Lung (tissue), 12 donors: ENCODE data around the gene NTF3. TPM values are rescaled to one million over a fixed set of nuclear protein-coding genes. Genes with fewer than 3 reads are reported as not detected.

Experiments used
- ATAC-seq: fragments of 200-7000 bp; cut with Tn5 transposase; one replicate; pipeline ENCODE4 v1.9.1; 2020; ENCODE audit warnings: moderate number of reproducible peaks; ENCODE audit not compliant: insufficient read depth, low FRiP score
- DNase-seq, 3 donors: peaks; one replicate each; pipeline ENCODE4 v3.0.0-alpha.2; 2013 to 2017
- H3K27ac ChIP-seq, 2 donors: one replicate each; pipeline ENCODE4 v1.5.1; 2013; ENCODE audit warnings: mild to moderate bottlenecking in 2 of 2, moderate library complexity in 2 of 2, control low read depth in 1 of 2, inconsistent platforms in 1 of 2, low read depth in 1 of 2, low read length in 1 of 2
- H3K27me3 ChIP-seq, 3 donors: one replicate each; pipeline ENCODE4 v1.5.1; 2013; ENCODE audit warnings: low read length in 2 of 3; ENCODE audit not compliant: control insufficient read depth in 3 of 3, insufficient read depth in 3 of 3
- H3K36me3 ChIP-seq, 4 donors: one replicate each; pipeline ENCODE4 v1.5.1; 2013; ENCODE audit warnings: low read length in 4 of 4, mild to moderate bottlenecking in 1 of 4, moderate library complexity in 1 of 4; ENCODE audit not compliant: control insufficient read depth in 4 of 4, insufficient read depth in 4 of 4
- H3K4me1 ChIP-seq, 5 donors: one replicate each; pipeline ENCODE4 v1.5.1; 2013; ENCODE audit warnings: low read length in 5 of 5, mild to moderate bottlenecking in 2 of 5, moderate library complexity in 1 of 5; ENCODE audit not compliant: control insufficient read depth in 5 of 5, insufficient read depth in 5 of 5
- H3K4me3 ChIP-seq: one replicate; pipeline ENCODE4 v1.5.1; 2013; ENCODE audit warnings: mild to moderate bottlenecking, control low read depth, moderate library complexity
- H3K9ac ChIP-seq, 2 donors: one replicate each; pipeline ENCODE4 v1.5.1; 2013; ENCODE audit warnings: low read length in 2 of 2, control low read depth in 1 of 2; ENCODE audit not compliant: insufficient read depth in 1 of 2
- H3K9me3 ChIP-seq, 4 donors: one replicate each; pipeline ENCODE4 v1.5.1; 2013; ENCODE audit warnings: low read length in 3 of 4, mild to moderate bottlenecking in 1 of 4, moderate library complexity in 1 of 4; ENCODE audit not compliant: control insufficient read depth in 4 of 4, insufficient read depth in 3 of 4
- CTCF ChIP-seq: IDR thresholded peaks from 2 replicates; pipeline ENCODE4 v1.5.1; 2012; ENCODE audit warnings: mild to moderate bottlenecking; ENCODE audit errors: control extremely low read depth, extremely low read depth
- WGBS, 2 donors: extraction: QIAGEN DNeasy Blood & Tissue Kit; methylation state at CpG; one replicate each; pipeline ENCODE4 v1.1.7; 2013; 5-methylcytosine and 5-hydroxymethylcytosine counted together
- polyA plus RNA-seq, 2 donors: library from polyadenylated mRNA; stranded (reverse); fragments of 200-250 nt; gene quantifications; one replicate each; pipeline ENCODE4 v1.2.1, GENCODE V29; 2013
- total RNA-seq, 2 donors: library from RNA; depleted of rRNA in 1 of 2; stranded (reverse); fragments of >200 nt in 1 of 2; gene quantifications; one replicate each; pipeline ENCODE4 v1.2.1, GENCODE V29; 2014 to 2021
- donor health status: control.
- donor health status: control.
- donor health status: Bipolar disorder and iron deficiency.
- donor health status: healthy.
- donor health status: DM: yes; HTN: yes; CAD: no.

The NTF3 gene
- total and polyA plus RNA-seq, 4 donors = 0.84 to 2.7 (median 1.0) TPM

GRCh38 chr12:5509557-5509956, 77.6 kb downstream of the NTF3 start:
- Histone ChIP-seq H3K27ac (no peak overlapping the region), H3K4me1 (peaks cover 0 to 36% (median 3%) of the 10 kb centered on the region in 5 donors), H3K9me3 (peaks cover 0 to 3% (median 0%) of the 10 kb centered on the region in 4 donors), H3K36me3 (no peaks in the 10 kb centered on the region), H3K4me3 (no peak overlapping the region), H3K9ac (no peak overlapping the region), H3K27me3 (no peaks in the 10 kb centered on the region)
- DNase-seq (no peak), ATAC-seq (no peak)
- 91% methylated on average over 7 of the region's 7 CpGs for WGBS, 2 donors
- no peak for TF ChIP-seq CTCF

GRCh38 chr12:5510251-5510805, 78.4 kb downstream of the NTF3 start:
- Histone ChIP-seq H3K27ac (no peak overlapping the region), H3K4me1 (peaks cover 0 to 36% (median 3%) of the 10 kb centered on the region in 5 donors), H3K9me3 (no peaks in the 10 kb centered on the region), H3K27me3 (no peaks in the 10 kb centered on the region), H3K36me3 (no peaks in the 10 kb centered on the region), H3K9ac (no peak overlapping the region), H3K4me3 (no peak overlapping the region)
- TF ChIP-seq CTCF = no peak
- no peak for ATAC-seq
- no peak for DNase-seq
- WGBS, 2 donors = 84 to 85% methylated on average over 9 of the region's 9 CpGs

DNA sequence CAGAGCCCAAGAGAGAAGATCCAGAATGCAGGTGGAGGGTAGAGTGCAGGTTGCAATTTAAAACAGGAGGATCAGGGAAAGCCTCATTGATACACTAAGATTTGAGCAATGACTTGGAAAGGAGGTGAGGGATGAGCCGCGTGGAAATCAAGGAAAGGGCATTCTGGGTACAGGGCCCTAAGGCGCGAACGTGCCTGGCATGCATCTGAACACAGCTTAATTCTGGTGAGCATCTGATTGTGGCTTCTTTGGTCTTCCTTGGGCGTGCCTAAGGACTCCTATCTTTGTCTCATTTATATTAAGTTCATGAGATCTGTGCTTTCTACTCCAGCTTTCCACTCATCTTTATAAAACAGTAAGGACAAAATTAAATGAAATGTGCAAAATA, 79.3 kb downstream of the NTF3 start:
- ATAC-seq (no peak), DNase-seq (no peak)
- Histone ChIP-seq H3K9me3 (no peaks in the 10 kb centered on the region), H3K36me3 (no peaks in the 10 kb centered on the region), H3K9ac (no peak overlapping the region), H3K27me3 (no peaks in the 10 kb centered on the region), H3K4me1 (peaks cover 0 to 28% (median 1%) of the 10 kb centered on the region in 5 donors), H3K27ac (no peak overlapping the region), H3K4me3 (no peak overlapping the region)
- WGBS, 2 donors = 57 to 63% methylated on average over 6 of the region's 6 CpGs
- no peak for TF ChIP-seq CTCF
